OCI-LY7 (cell line): ENCODE data around the gene ADGRG6. TPM values are rescaled to one million over a fixed set of nuclear protein-coding genes. Genes with fewer than 3 reads are reported as not detected.

ENCODE experiments used
- Bru-seq: library from RNA; stranded (reverse); fragments of 400-500 nt; gene quantifications from one replicate; lab custom pipeline; 2021; lab: Mats Ljungman, UMichigan
- BruChase-seq, 2 experiments: library from RNA; stranded (reverse); fragments of 400-500 nt; gene quantifications; one replicate each; lab custom pipeline; 2021; lab: Mats Ljungman, UMichigan
- BruUV-seq: library from RNA; stranded (reverse); fragments of 400-500 nt; replicated peaks from 2 replicates; lab custom pipeline; 2021; lab: Mats Ljungman, UMichigan
- CTCF ChIA-PET: fragments of 300-600 bp; sonication (Branson Sonifier 250); formaldehyde crosslinking; loops from one replicate; lab custom pipeline; 2022; ENCODE audit warnings: antibody characterized with exemption; ENCODE audit not compliant: unreplicated experiment; lab: Charles Lee
- POLR2A ChIA-PET: fragments of 300-600 bp; sonication (Branson Sonifier 250); formaldehyde crosslinking; loops from one replicate; lab custom pipeline; 2022; ENCODE audit warnings: antibody characterized with exemption; lab: Charles Lee
- DNase-seq: peaks from one replicate; pipeline ENCODE4 v3.0.0-alpha.2; 2015; ENCODE audit warnings: low spot score
- H2AFZ ChIP-seq: fragments of 200-600 bp; sonication (generic), shearing (Covaris generic); 2 replicates; pipeline ENCODE4 v1.6.1; 2014; ENCODE audit warnings: mild to moderate bottlenecking, antibody characterized with exemption, low read length, moderate library complexity
- H3K27ac ChIP-seq: fragments of 200-600 bp; sonication (generic); 2 replicates; pipeline ENCODE4 v1.5.1; 2014; ENCODE audit warnings: mixed run types, low read depth, mild to moderate bottlenecking, moderate library complexity, low read length, inconsistent platforms; ENCODE audit not compliant: poor library complexity, severe bottlenecking
- H3K36me3 ChIP-seq: fragments of 200-600 bp; sonication (generic); 2 replicates; pipeline ENCODE4 v1.6.1; 2014; ENCODE audit warnings: mild to moderate bottlenecking, antibody characterized with exemption, low read length, moderate library complexity, mixed read lengths; ENCODE audit not compliant: insufficient read depth
- H3K4me1 ChIP-seq: fragments of 200-600 bp; sonication (generic); 2 replicates; pipeline ENCODE4 v1.5.1; 2014; ENCODE audit warnings: mild to moderate bottlenecking, low read length; ENCODE audit not compliant: insufficient read depth, poor library complexity, severe bottlenecking
- H3K4me2 ChIP-seq: fragments of 200-600 bp; sonication (generic); 2 replicates; pipeline ENCODE4 v1.6.1; 2014; ENCODE audit warnings: mild to moderate bottlenecking, low read length
- H3K4me3 ChIP-seq: fragments of 200-600 bp; sonication (generic); 2 replicates; pipeline ENCODE4 v1.5.1; 2014; ENCODE audit warnings: mild to moderate bottlenecking, low read depth, low read length; ENCODE audit not compliant: poor library complexity, severe bottlenecking
- H3K79me2 ChIP-seq: fragments of 200-600 bp; sonication (generic); 2 replicates; pipeline ENCODE4 v1.6.1; 2016; ENCODE audit warnings: low read depth, mild to moderate bottlenecking, low read length, moderate library complexity, mixed read lengths; ENCODE audit not compliant: insufficient read depth
- H3K9me2 ChIP-seq: fragments of 200-600 bp; sonication (generic); 2 replicates; pipeline ENCODE4 v1.6.1; 2016; ENCODE audit warnings: mild to moderate bottlenecking, low read length, mixed read lengths; ENCODE audit not compliant: insufficient read depth
- H3K9me3 ChIP-seq: fragments of 200-600 bp; sonication (generic); 2 replicates; pipeline ENCODE4 v1.6.1; 2014; ENCODE audit warnings: mild to moderate bottlenecking, mixed run types, low read length, mixed read lengths
- H4K20me1 ChIP-seq: fragments of 200-600 bp; sonication (generic); 2 replicates; pipeline ENCODE4 v1.6.1; 2014; ENCODE audit warnings: mild to moderate bottlenecking, antibody characterized with exemption, low read length, moderate library complexity, mixed read lengths; ENCODE audit not compliant: insufficient read depth
- CTCF ChIP-seq: fragments of 200-600 bp; sonication (generic); conservative IDR thresholded peaks from 2 replicates; pipeline ENCODE4 v1.5.1; 2014; ENCODE audit warnings: mild to moderate bottlenecking, antibody characterized with exemption, low read length, moderate library complexity, mixed read lengths
- EZH2phosphoT487 ChIP-seq: fragments of 200-600 bp; sonication (generic); IDR thresholded peaks from 2 replicates; pipeline ENCODE4 v1.6.1; 2018; ENCODE audit warnings: low read depth, borderline replicate concordance, mild to moderate bottlenecking, mixed run types, antibody characterized with exemption, low read length, moderate library complexity, mixed read lengths
- intact Hi-C: fragments of 100-400 bp; cut with micrococcal nuclease; formaldehyde crosslinking; loops from one replicate; pipeline ENCODE4 v1.10.0; 2022; ENCODE audit not compliant: unreplicated experiment
- long read RNA-seq: library from polyadenylated mRNA; stranded (forward); transcript quantifications from one replicate; pipeline ENCODE4 v2.0.0, GENCODE V29; 2022
- total RNA-seq, 2 experiments: library from RNA; depleted of rRNA in 1 of 2; stranded (reverse); fragments of >200 nt in 1 of 2; shearing (Covaris generic) in 1 of 2; gene quantifications; 2 replicates each; pipeline ENCODE4 v1.2.3, GENCODE V29; 2014 to 2022

The ADGRG6 gene
- total RNA-seq (2014; rRNA removed; shearing (Covaris generic)) (not detected in 2 replicates), total RNA-seq (2022) (not detected in 2 replicates), Bru-seq, nascent RNA (percentile 10 among the genes with signal in this experiment), BruChase-seq, experiment 1, labeled RNA remaining after a 6-hour chase (percentile 11 among the genes with signal in this experiment), BruChase-seq, experiment 2, labeled RNA remaining after a 2-hour chase (percentile 15 among the genes with signal in this experiment)
- long read RNA-seq, result 0 reads

- Histone ChIP-seq H3K4me1 (no peaks in the 10 kb centered on the region), H3K4me2 (no peak within 1 kb of the TSS), H3K27ac (no peak within 1 kb of the TSS), H3K9me3 (no peaks in the 10 kb centered on the region), H3K79me2 (no peaks in the 10 kb centered on the region), H3K36me3 (no peaks in the 10 kb centered on the region), H3K4me3 (no peak within 1 kb of the TSS), H4K20me1 (no peaks in the 10 kb centered on the region), H2AFZ (no peak within 1 kb of the TSS), H3K9me2 (no peaks in the 10 kb centered on the region)
- POLR2A ChIA-PET, result no interaction called here
- no peak for TF ChIP-seq CTCF
- no peak for TF ChIP-seq EZH2phosphoT487
- intact Hi-C loops, result no loop called here
- no peak for DNase-seq
- no TSS peak for BruUV-seq
- CTCF ChIA-PET, result no interaction called here
Measured at GRCh38 chr6:142301651-142302391, at the start of gene ADGRG6. Gene ADGRG6 (plus strand): TSS chr6:142302007. CDS start chr6:142302330, 323 bp downstream.

GRCh38 chr6:142254513-142254912, 47.3 kb upstream of the ADGRG6 start:
- DNase-seq, result no peak
- Histone ChIP-seq H3K27ac (no peak overlapping the region), H3K4me2 (no peak overlapping the region), H3K79me2 (no peaks in the 10 kb centered on the region), H3K36me3 (no peaks in the 10 kb centered on the region), H3K9me3 (no peaks in the 10 kb centered on the region), H4K20me1 (no peaks in the 10 kb centered on the region), H3K4me1 (no peaks in the 10 kb centered on the region), H3K9me2 (no peaks in the 10 kb centered on the region), H3K4me3 (no peak overlapping the region), H2AFZ (no peak overlapping the region)
- BruUV-seq, result no TSS peak
- POLR2A ChIA-PET, result interaction anchor here (1.2 to 1.4 kb wide), 2 partner anchors 10 to 11 kb away, joined by 3 to 4 read pairs; no protein-coding TSS in a partner anchor
- intact Hi-C loops, result no loop called here
- CTCF ChIA-PET, result no interaction called here
- no peak for TF ChIP-seq EZH2phosphoT487
- TF ChIP-seq CTCF, result no peak
